Keratinocyte (primary cell): Measurements from ENCODE around the gene OTP. TPM values are rescaled to one million over a fixed set of nuclear protein-coding genes. Genes with fewer than 3 reads are reported as not detected.

Experiments used
- DNase-seq: peaks from one replicate; pipeline ENCODE4 v3.0.0-alpha.2; 2011; ENCODE audit warnings: low read depth, missing footprints, low spot score
- FAIRE-seq: peaks from 2 replicates; lab custom pipeline; 2011; peaks lifted over from hg19 to GRCh38; lab: Jason Lieb, UNC
- H2AFZ ChIP-seq: 2 replicates; pipeline ENCODE4 v1.6.0; 2012; ENCODE audit warnings: low read length, control low read depth, inconsistent platforms; ENCODE audit not compliant: control insufficient read depth
- H3K27ac ChIP-seq: 2 replicates; pipeline ENCODE4 v1.5.1; 2011; ENCODE audit warnings: low read length; ENCODE audit not compliant: control insufficient read depth, insufficient read depth
- H3K27me3 ChIP-seq: 3 replicates; pipeline ENCODE4 v1.6.0; 2011; ENCODE audit warnings: low read length; ENCODE audit not compliant: control insufficient read depth, insufficient read depth; ENCODE audit errors: extremely low read depth
- H3K36me3 ChIP-seq, 2 experiments: 2 replicates in 1 of 2; 3 replicates in 1 of 2; pipeline ENCODE4 v1.5.1; 2011; ENCODE audit warnings: low read length in 2 of 2, mild to moderate bottlenecking in 1 of 2; ENCODE audit not compliant: control insufficient read depth in 2 of 2, insufficient read depth in 2 of 2; ENCODE audit errors: extremely low read depth in 1 of 2
- H3K4me1 ChIP-seq: 3 replicates; pipeline ENCODE4 v1.5.1; 2011; ENCODE audit warnings: low read length; ENCODE audit not compliant: control insufficient read depth, insufficient read depth; ENCODE audit errors: extremely low read depth
- H3K4me2 ChIP-seq: 3 replicates; pipeline ENCODE4 v1.6.0; 2011; ENCODE audit warnings: low read depth, low read length; ENCODE audit not compliant: control insufficient read depth, insufficient read depth; ENCODE audit errors: extremely low read depth
- H3K4me3 ChIP-seq, 3 experiments: fragments of 200-600 bp in 1 of 3; sonication (generic) in 1 of 3; 2 replicates in 2 of 3; 3 replicates in 1 of 3; pipeline ENCODE4 v1.5.1; 2011 to 2016; ENCODE audit warnings: low read length in 3 of 3, mild to moderate bottlenecking in 3 of 3, control low read depth in 2 of 3, inconsistent platforms in 1 of 3, low read depth in 1 of 3, mixed read lengths in 1 of 3, mixed run types in 1 of 3, moderate library complexity in 1 of 3; ENCODE audit not compliant: control insufficient read depth in 2 of 3, insufficient read depth in 2 of 3; ENCODE audit errors: extremely low read depth in 1 of 3
- H3K79me2 ChIP-seq: 2 replicates; pipeline ENCODE4 v1.6.0; 2012; ENCODE audit warnings: low read length; ENCODE audit not compliant: control insufficient read depth, insufficient read depth
- H3K9ac ChIP-seq: 3 replicates; pipeline ENCODE4 v1.6.0; 2011; ENCODE audit warnings: low read length; ENCODE audit not compliant: control insufficient read depth, insufficient read depth; ENCODE audit errors: extremely low read depth
- H3K9me1 ChIP-seq: 3 replicates; pipeline ENCODE4 v1.6.0; 2011; ENCODE audit warnings: low read length; ENCODE audit not compliant: control insufficient read depth, insufficient read depth; ENCODE audit errors: extremely low read depth
- H3K9me3 ChIP-seq: 2 replicates; pipeline ENCODE4 v1.5.1; 2012; ENCODE audit warnings: low read depth, low read length; ENCODE audit not compliant: control insufficient read depth
- H4K20me1 ChIP-seq: 3 replicates; pipeline ENCODE4 v1.6.0; 2011; ENCODE audit warnings: low read length; ENCODE audit not compliant: control insufficient read depth, insufficient read depth; ENCODE audit errors: extremely low read depth
- CTCF ChIP-seq, 3 experiments: IDR thresholded peaks in 1 of 3; conservative IDR thresholded peaks in 1 of 3; optimal IDR thresholded peaks in 1 of 3; 2 replicates in 2 of 3; 3 replicates in 1 of 3; pipeline versions ENCODE3 to v1.5.1; 2011; ENCODE audit warnings: low read length in 3 of 3, mild to moderate bottlenecking in 3 of 3, moderate library complexity in 2 of 3, control low read depth in 1 of 3, inconsistent platforms in 1 of 3; ENCODE audit not compliant: insufficient read depth in 2 of 3; ENCODE audit errors: extremely low read depth in 1 of 3
- EZH2 ChIP-seq: IDR thresholded peaks from one replicate; pipeline ENCODE4 v1.6.1; 2012; ENCODE audit warnings: inconsistent platforms, mild to moderate bottlenecking, low read length, moderate library complexity
- dilution Hi-C: fragments of 300-500 bp; cut with MboI; formaldehyde crosslinking; loops from one replicate; pipeline ENCODE4 v1.7.0; 2020; ENCODE audit warnings: low sequenced_read_pairs; ENCODE audit not compliant: extremely low pct_ligation_motif_present
- polyA plus RNA-seq, 5 experiments: library from polyadenylated mRNA; depleted of rRNA in 3 of 5; stranded (reverse) in 3 of 5; stranded (forward) in 1 of 5; unstranded in 1 of 5; fragments of >200 nt; gene quantifications; 1 replicate in 1 of 5; 2 replicates in 3 of 5; 3 replicates in 1 of 5; pipeline versions ENCODE4 v1.2.1 to v1.2.3, GENCODE V29; 2011 to 2012; ENCODE audit warnings: missing spikeins in 2 of 5, low read depth in 1 of 5, low replicate concordance in 1 of 5

Gene OTP
- polyA plus RNA-seq, 1 donor (not counting 4 experiments of a cell fraction or from before 2014, with no cell fraction given), result not detected

- FAIRE-seq, result no peak
- no peak overlapping the region for H2AFZ ChIP-seq
- H3K9me3 ChIP-seq, result no peaks in the 10 kb centered on the region
These were observed 9.5 kb downstream of the OTP start for GRCh38 chr5:77628840-77629508.

GRCh38 chr5:77627869-77628674, 10.4 kb downstream of the OTP start:
- peak; percentile 51 for TF ChIP-seq EZH2
- no peak for TF ChIP-seq CTCF (optimal IDR thresholded peaks at IDR 0.05 in 1 of 3, IDR thresholded peaks at IDR 0.05 in 1 of 3, conservative IDR thresholded peaks at IDR 0.05 in 1 of 3; ENCODE audit: extremely low read depth in 1 of 3, insufficient read depth in 2 of 3, low read length in 3 of 3)
- H3K4me3 ChIP-seq, result no peak overlapping the region
- no peak overlapping the region for H3K4me2 ChIP-seq
- H3K36me3 ChIP-seq, result no peaks in the 10 kb centered on the region
- no peaks in the 10 kb centered on the region for H3K79me2 ChIP-seq
- FAIRE-seq (no peak), DNase-seq (no peak)
- H3K9me1 ChIP-seq, result no peaks in the 10 kb centered on the region
- H3K27me3 ChIP-seq, result peaks cover 83% of the 10 kb centered on the region
- no peak overlapping the region for H3K27ac ChIP-seq
- dilution Hi-C loops, result no loop called here
- H3K4me1 ChIP-seq, result peaks cover 3% of the 10 kb centered on the region
- H4K20me1 ChIP-seq, result peaks cover 5% of the 10 kb centered on the region
- no peak overlapping the region for H3K9ac ChIP-seq
- no peaks in the 10 kb centered on the region for H3K9me3 ChIP-seq
- no peak overlapping the region for H2AFZ ChIP-seq

More at GRCh38 chr5:77628840-77629508, 9.5 kb downstream of the OTP start:
- no peak overlapping the region for H3K4me3 ChIP-seq
- no peak for TF ChIP-seq EZH2
- no peak for TF ChIP-seq CTCF (optimal IDR thresholded peaks at IDR 0.05 in 1 of 3, IDR thresholded peaks at IDR 0.05 in 1 of 3, conservative IDR thresholded peaks at IDR 0.05 in 1 of 3; ENCODE audit: extremely low read depth in 1 of 3, insufficient read depth in 2 of 3, low read length in 3 of 3)
- no peak overlapping the region for H3K9ac ChIP-seq
- no peak overlapping the region for H3K4me2 ChIP-seq
- no peaks in the 10 kb centered on the region for H3K79me2 ChIP-seq
- H3K27me3 ChIP-seq, result peaks cover 83% of the 10 kb centered on the region
- H3K36me3 ChIP-seq, result no peaks in the 10 kb centered on the region
- peaks cover 3% of the 10 kb centered on the region for H3K4me1 ChIP-seq
- no peak for DNase-seq
- H3K27ac ChIP-seq, result no peak overlapping the region
- dilution Hi-C loops, result no loop called here
- H3K9me1 ChIP-seq, result no peaks in the 10 kb centered on the region
- H4K20me1 ChIP-seq, result peaks cover 5% of the 10 kb centered on the region
